ENCODE measurements around the gene METTL27.
"Not testable (repeated sequence)": the region's sequence is repeated elsewhere in the genome, so short reads cannot be mapped to it uniquely, and the experiment has no call there.

METTL27 gene

DNA sequence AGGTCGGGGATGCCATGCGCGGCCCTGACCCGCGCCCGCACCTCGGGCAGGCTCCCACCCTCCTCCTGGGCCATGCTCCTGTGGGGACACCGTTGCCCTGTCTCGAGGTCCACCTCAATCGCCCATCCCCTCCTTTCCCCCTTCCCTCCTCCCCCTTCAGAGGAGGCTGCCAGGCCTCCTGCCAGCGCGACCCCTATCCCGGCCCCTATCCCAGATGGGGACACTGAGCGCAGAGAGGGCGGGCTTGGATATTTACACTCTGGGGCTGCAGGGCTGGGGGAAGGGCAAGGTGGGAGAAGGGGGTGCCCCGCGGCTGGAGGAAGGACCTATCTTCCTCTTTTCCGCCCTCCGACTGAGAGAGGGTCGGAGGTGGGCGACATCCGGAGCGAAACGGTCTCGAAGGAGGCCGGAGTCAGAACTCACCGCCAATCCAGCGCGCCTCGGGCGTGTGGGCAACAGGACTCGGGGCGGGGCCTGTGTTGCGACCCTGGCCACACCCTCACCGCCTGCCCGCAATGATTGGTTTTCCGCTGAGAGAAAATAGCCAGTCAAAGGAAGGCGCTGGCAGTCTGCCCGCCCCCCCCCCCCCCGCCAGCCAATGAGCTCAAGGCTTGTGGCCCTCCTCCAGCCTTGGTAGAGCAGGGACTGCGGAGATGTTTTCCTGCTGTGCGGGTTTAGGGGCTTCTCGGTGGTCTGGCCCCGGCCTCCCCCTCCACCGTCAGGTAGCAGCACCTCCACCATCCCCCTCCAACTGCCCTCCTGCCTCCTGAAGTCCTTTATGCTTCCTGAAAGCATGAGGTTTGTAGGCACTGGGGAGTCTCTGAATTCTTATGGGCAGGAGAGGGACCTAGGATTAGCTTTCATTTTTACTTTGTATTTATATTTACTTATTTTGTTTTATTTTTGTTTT, at the start of gene METTL27:
METTL27 (minus strand) TSS at position 450 of the 910 bp plus-strand sequence; CDS start at position 74, 376 bp downstream.
- DNase-seq = peak; percentile 92

GRCh38 chr7:73891178-73891885, 49.0 kb upstream of the METTL27 start:
- peak; percentile 60 for DNase-seq

DNA sequence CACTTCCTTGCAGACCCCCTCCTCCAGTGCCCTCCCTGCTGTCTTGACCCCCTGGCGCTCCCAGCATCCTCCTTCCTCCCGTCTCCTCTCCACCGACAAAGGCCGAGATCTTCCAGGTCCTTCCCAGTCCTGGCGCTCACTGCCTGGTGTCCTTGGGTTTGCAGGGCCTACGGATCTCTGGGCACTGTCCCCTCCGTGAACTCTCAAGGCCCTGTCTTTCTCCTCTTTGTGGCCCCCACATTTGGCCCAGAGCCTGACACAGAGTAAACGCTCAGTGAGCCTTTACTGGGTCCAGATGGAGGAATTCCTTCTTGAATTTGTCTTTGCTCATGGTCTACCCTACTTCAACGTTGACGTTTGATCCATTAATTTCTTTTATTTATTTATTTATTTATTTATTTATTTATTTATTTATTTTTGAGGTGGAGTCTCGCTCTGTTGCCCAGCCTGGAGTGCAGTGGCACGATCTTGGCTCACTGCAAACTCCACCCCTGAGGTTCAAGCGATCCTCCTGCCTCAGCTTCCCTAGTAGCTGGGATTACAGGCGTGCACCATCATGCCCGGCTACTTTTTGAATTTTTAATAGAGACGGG, 48.3 kb upstream of the METTL27 start:
- DNase-seq = no peak

DNA sequence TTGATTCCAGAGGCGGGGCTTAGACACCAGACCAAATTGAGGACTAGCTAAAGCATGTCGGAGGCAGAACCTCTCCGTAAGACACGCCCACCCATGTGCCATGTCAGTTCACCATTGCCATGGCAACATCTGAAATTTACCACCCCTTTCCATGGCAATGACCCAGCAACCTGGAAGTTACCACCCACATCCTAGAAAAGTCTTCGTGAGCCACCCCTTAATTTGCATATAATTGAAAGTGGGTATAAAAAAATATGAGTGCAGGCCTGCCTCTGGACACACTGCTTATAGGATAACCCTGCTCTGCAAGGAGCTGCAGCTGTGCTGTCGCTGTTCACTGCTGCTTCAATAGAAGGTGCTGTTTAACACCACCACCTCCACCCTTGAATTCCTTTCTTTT, 46.6 kb upstream of the METTL27 start:
- no peak for DNase-seq

GRCh38 chr7:73887762-73888161, 45.4 kb upstream of the METTL27 start:
- DNase-seq = no peak

- no peak for DNase-seq
Measured at GRCh38 chr7:73885975-73886798, 43.9 kb upstream of the METTL27 start.

- DNase-seq = no peak
Measured at GRCh38 chr7:73885433-73885974, 43.2 kb upstream of the METTL27 start.

- not testable (repeated sequence) for DNase-seq
Measured at GRCh38 chr7:73884867-73885422, 42.6 kb upstream of the METTL27 start.

GRCh38 chr7:73882047-73882402, 39.7 kb upstream of the METTL27 start:
- DNase-seq = no peak

DNA sequence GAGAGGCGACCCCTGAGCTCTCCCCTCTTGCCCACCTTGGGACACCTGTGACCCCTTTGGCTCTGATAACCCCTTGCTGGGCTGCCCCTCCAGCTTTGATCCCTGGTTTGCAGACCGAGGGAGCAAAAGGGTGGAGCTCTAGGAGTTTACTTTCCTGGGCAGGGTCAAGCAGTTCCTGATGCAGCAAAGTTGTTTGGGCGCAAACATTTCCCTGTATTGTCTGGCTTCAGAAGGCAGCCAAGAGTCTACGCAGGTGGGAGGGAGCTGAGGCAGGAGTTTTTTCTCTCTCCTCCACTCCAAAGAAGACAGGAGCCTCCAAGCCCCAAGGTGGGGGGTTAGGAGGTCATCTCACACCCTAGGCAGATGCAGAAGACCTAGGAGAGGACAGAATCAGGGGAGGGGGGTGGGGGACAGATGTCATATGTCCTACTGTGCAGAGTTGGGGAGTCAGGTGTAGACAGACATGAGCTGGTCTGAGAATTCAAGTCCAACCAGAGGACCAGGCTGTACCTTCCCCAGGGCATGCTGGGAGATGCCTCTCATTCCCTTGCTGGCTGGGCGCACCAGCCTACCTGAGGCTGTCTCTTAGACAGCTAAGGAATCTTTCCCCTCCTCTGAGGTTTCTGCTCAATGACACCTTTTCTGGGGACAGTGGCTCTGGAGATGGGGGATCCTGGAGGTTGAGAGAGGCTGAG, 39.2 kb upstream of the METTL27 start:
- no peak for DNase-seq

GRCh38 chr7:73880755-73881328, 38.5 kb upstream of the METTL27 start:
- DNase-seq = no peak

- peak; percentile 18 for DNase-seq
Measured at GRCh38 chr7:73879977-73880681, 37.8 kb upstream of the METTL27 start.

GRCh38 chr7:73876973-73877372, 34.7 kb upstream of the METTL27 start:
- DNase-seq = no peak

- DNase-seq = no peak
Measured at GRCh38 chr7:73876361-73876760, 34.0 kb upstream of the METTL27 start.

GRCh38 chr7:73872056-73872908, 30.0 kb upstream of the METTL27 start:
- no peak for DNase-seq

- no peak for DNase-seq
Measured at GRCh38 chr7:73871163-73872011, 29.1 kb upstream of the METTL27 start.

- DNase-seq = no peak
Measured at GRCh38 chr7:73870041-73870492, 27.8 kb upstream of the METTL27 start.

Measured in HCEC 1CT (cell line).